RWPE2 (cell line): ENCODE measurements around the gene PRAMEF17.
"Not testable (repeated sequence)": the region's sequence is repeated elsewhere in the genome, so short reads cannot be mapped to it uniquely, and the experiment has no call there.

Source experiments
- ATAC-seq: fragments of 200-7000 bp; cut with Tn5 transposase; 3 replicates; pipeline ENCODE4 v1.9.1; 2021; ENCODE audit warnings: low read depth
- DNase-seq: peaks from one replicate; pipeline ENCODE4 v3.0.0-alpha.2; 2020; ENCODE audit warnings: low spot score
- H3K27ac ChIP-seq: fragments of 450-650 bp; 2 replicates; pipeline ENCODE4 v1.5.1; 2017; ENCODE audit warnings: mild to moderate bottlenecking; ENCODE audit not compliant: poor library complexity, severe bottlenecking
- H3K27me3 ChIP-seq: fragments of 250-450 bp; sonication (Bioruptor Pico); 2 replicates; pipeline ENCODE4 v1.5.1; 2021; ENCODE audit warnings: mild to moderate bottlenecking, moderate library complexity; ENCODE audit not compliant: insufficient read depth, poor library complexity, severe bottlenecking
- H3K36me3 ChIP-seq: fragments of 250-450 bp; sonication (Bioruptor Pico); 2 replicates; pipeline ENCODE4 v1.5.1; 2020; ENCODE audit warnings: low read depth, mild to moderate bottlenecking, moderate library complexity
- H3K4me1 ChIP-seq: fragments of 250-450 bp; sonication (Bioruptor Pico); 2 replicates; pipeline ENCODE4 v1.5.1; 2021; ENCODE audit warnings: mild to moderate bottlenecking, moderate library complexity; ENCODE audit not compliant: insufficient read depth, poor library complexity, severe bottlenecking
- H3K4me3 ChIP-seq: fragments of 250-450 bp; sonication (Bioruptor Pico); 2 replicates; pipeline ENCODE4 v1.5.1; 2021; ENCODE audit warnings: mild to moderate bottlenecking, moderate library complexity; ENCODE audit not compliant: severe bottlenecking
- H3K9me3 ChIP-seq: fragments of 250-450 bp; sonication (Bioruptor Pico); 2 replicates; pipeline ENCODE4 v1.5.1; 2021; ENCODE audit warnings: mild to moderate bottlenecking, moderate library complexity; ENCODE audit not compliant: severe bottlenecking
- CTCF ChIP-seq: fragments of 450-650 bp; IDR thresholded peaks from one replicate; pipeline ENCODE4 v1.5.1; 2017; ENCODE audit warnings: mild to moderate bottlenecking, moderate library complexity; ENCODE audit not compliant: poor library complexity, severe bottlenecking

The PRAMEF17 gene

GRCh38 chr1:13380380-13380779, 9.1 kb upstream of the PRAMEF17 start:
- ATAC-seq, H3K4me1 ChIP-seq, DNase-seq, H3K4me3 ChIP-seq, H3K27ac ChIP-seq, H3K27me3 ChIP-seq, H3K36me3 ChIP-seq, H3K9me3 ChIP-seq: not testable (repeated sequence)

- not testable (repeated sequence) for H3K27ac ChIP-seq, H3K4me1 ChIP-seq, ATAC-seq, H3K27me3 ChIP-seq, DNase-seq, H3K36me3 ChIP-seq, H3K9me3 ChIP-seq, H3K4me3 ChIP-seq
Observed at GRCh38 chr1:13393004-13393403, 3.6 kb downstream of the PRAMEF17 start.

- ATAC-seq, H3K36me3 ChIP-seq, H3K9me3 ChIP-seq, DNase-seq, H3K4me1 ChIP-seq, H3K27ac ChIP-seq, H3K4me3 ChIP-seq, H3K27me3 ChIP-seq: not testable (repeated sequence)
Observed at GRCh38 chr1:13394761-13395160, 5.3 kb downstream of the PRAMEF17 start.

GRCh38 chr1:13395311-13395710, 5.9 kb downstream of the PRAMEF17 start:
- DNase-seq, H3K27ac ChIP-seq, H3K9me3 ChIP-seq, H3K4me3 ChIP-seq, H3K27me3 ChIP-seq, H3K36me3 ChIP-seq, ATAC-seq, H3K4me1 ChIP-seq: not testable (repeated sequence)

GRCh38 chr1:13407811-13408210, 18.4 kb downstream of the PRAMEF17 start:
- ATAC-seq (no peak), DNase-seq (no peak)
- Histone ChIP-seq H3K36me3 (no peaks in the 10 kb centered on the region), H3K27ac (no peak overlapping the region), H3K27me3 (no peaks in the 10 kb centered on the region), H3K9me3 (no peaks in the 10 kb centered on the region), H3K4me1 (no peaks in the 10 kb centered on the region), H3K4me3 (no peak overlapping the region)
- TF ChIP-seq CTCF, result no peak

GRCh38 chr1:13410150-13410549, 20.7 kb downstream of the PRAMEF17 start, which contains the start of gene PRAMEF20:
TSS of gene PRAMEF20 (plus strand) at chr1:13410450. CDS start at chr1:13416355, 5,905 bp downstream.
- not testable (repeated sequence) for H3K36me3 ChIP-seq, H3K9me3 ChIP-seq

GRCh38 chr1:13430495-13430894, 41.1 kb downstream of the PRAMEF17 start:
- H3K36me3 ChIP-seq, result no peaks in the 10 kb centered on the region
- TF ChIP-seq CTCF, result no peak
- DNase-seq, result no peak
- ATAC-seq, result no peak
- H3K4me3 ChIP-seq, result no peak overlapping the region
- H3K27ac ChIP-seq, result no peak overlapping the region
- no peaks in the 10 kb centered on the region for H3K27me3 ChIP-seq
- H3K9me3 ChIP-seq, result no peaks in the 10 kb centered on the region
- no peaks in the 10 kb centered on the region for H3K4me1 ChIP-seq

More at GRCh38 chr1:13410150-13410549, 20.7 kb downstream of the PRAMEF17 start, which contains the start of gene PRAMEF20:
- H3K4me1 ChIP-seq, DNase-seq, H3K27me3 ChIP-seq, H3K27ac ChIP-seq, ATAC-seq, H3K4me3 ChIP-seq: not testable (repeated sequence)
